Stimulated activated CD8-positive, alpha-beta memory T cell treated with anti-CD3 and anti-CD28 coated beads, Interleukin-4, amount 100 ng/mL, for 24 hours (primary cell): ENCODE data around the gene TBCD.

Source experiments
- DNase-seq: peaks from one replicate; pipeline ENCODE4 v3.0.0-alpha.2; 2020; ENCODE audit warnings: low read depth

TBCD gene

GRCh38 chr17:82832411-82832810, 80.5 kb downstream of the TBCD start:
- no peak for DNase-seq

GRCh38 chr17:82832881-82833475, 81.1 kb downstream of the TBCD start:
- DNase-seq = no peak

GRCh38 chr17:82835122-82835521, 83.3 kb downstream of the TBCD start:
- no peak for DNase-seq

GRCh38 chr17:82835766-82836512, 84.1 kb downstream of the TBCD start:
- no peak for DNase-seq

GRCh38 chr17:82836823-82837357, 85.0 kb downstream of the TBCD start:
- DNase-seq = no peak

GRCh38 chr17:82837586-82838320, 85.9 kb downstream of the TBCD start:
- DNase-seq = no peak

- DNase-seq = no peak
Observed at GRCh38 chr17:82838386-82839063, 86.7 kb downstream of the TBCD start.

GRCh38 chr17:82839617-82840292, 87.9 kb downstream of the TBCD start, which contains the start of gene ZNF750:
TSS of gene ZNF750 (minus strand) at chr17:82840022. CDS start at chr17:82832454, 7,568 bp downstream.
- DNase-seq = no peak

- DNase-seq = no peak
Observed at GRCh38 chr17:82840431-82840831, 88.6 kb downstream of the TBCD start.

GRCh38 chr17:82841921-82842596, 90.2 kb downstream of the TBCD start:
- DNase-seq = no peak

- DNase-seq = no peak
Observed at GRCh38 chr17:82843904-82844680, 92.2 kb downstream of the TBCD start.

- no peak for DNase-seq
Observed at GRCh38 chr17:82844796-82845162, 92.9 kb downstream of the TBCD start.

GRCh38 chr17:82845163-82845807, 93.4 kb downstream of the TBCD start:
- DNase-seq = no peak

- no peak for DNase-seq
Observed at GRCh38 chr17:82846061-82846691, 94.3 kb downstream of the TBCD start.

GRCh38 chr17:82848022-82848592, 96.2 kb downstream of the TBCD start:
- no peak for DNase-seq

- DNase-seq = no peak
Observed at GRCh38 chr17:82849076-82849945, 97.4 kb downstream of the TBCD start.

- no peak for DNase-seq
Observed at GRCh38 chr17:82851381-82851780, 99.5 kb downstream of the TBCD start.

GRCh38 chr17:82854226-82854625, 102.4 kb downstream of the TBCD start:
- DNase-seq = no peak
